CD4-positive, alpha-beta T cell treated with Interleukin-1 beta for 1 hour (primary cell): ENCODE results near the gene PDE9A.

Experiments used
- DNase-seq, 2 donors: peaks; one replicate each; pipeline ENCODE4 v3.0.0-alpha.2; 2020 to 2022

Gene PDE9A

GRCh38 chr21:42745511-42746239 is 92.3 kb downstream of the PDE9A start:
- no peak for DNase-seq

DNA sequence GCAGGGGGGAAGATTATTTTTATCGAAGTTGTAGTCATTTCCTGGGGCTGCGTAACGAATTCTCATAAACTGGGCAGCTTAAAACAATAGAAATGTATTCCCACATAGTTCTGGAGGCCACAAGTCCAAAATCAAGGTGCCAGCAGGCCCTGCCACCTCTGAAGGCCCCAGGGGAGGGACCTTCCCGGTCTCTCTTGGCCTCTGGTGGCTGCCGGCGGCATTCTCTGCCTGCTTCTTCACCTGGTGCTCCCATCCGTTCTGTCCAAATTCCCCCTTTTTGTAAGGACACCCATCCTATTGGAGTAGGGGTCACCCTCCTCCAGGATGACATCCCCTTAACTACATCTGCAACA is 92.8 kb downstream of the PDE9A start:
- no peak for DNase-seq

DNA sequence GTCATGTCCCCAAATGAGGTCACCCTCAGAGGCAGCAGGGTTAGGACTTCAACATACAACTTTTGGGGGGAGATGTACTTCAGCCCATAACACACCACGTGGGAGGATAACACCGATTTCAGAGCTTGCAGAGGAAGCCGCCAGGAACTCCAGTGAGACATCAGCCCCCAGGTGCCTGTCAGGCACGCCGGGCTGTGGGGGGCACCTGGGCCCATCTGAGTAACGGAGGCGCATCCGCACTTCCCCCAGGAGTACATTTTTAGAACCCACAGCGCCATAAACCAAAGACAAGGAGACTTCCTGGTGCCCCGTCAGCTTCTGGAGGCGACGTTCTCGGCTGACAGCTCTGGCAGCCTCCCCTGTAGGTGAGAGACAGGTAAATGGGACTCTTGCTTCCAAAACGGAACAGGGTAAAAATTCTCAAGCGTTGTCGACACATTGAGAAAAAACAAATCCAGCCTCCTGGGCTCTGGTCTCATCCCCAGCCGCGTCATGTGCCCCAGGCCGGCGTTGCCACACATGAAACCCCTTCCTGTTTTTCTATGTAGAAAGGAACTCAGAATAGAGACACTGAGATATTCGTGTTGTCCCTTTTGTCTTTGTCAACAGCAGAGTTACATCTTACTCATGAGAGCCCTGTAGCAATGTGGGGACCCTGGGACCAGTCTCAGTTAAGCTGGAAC is 93.3 kb downstream of the PDE9A start:
- DNase-seq: peak; percentile 55 to 78

GRCh38 chr21:42747276-42747701 is 93.9 kb downstream of the PDE9A start:
- DNase-seq: no peak

DNA sequence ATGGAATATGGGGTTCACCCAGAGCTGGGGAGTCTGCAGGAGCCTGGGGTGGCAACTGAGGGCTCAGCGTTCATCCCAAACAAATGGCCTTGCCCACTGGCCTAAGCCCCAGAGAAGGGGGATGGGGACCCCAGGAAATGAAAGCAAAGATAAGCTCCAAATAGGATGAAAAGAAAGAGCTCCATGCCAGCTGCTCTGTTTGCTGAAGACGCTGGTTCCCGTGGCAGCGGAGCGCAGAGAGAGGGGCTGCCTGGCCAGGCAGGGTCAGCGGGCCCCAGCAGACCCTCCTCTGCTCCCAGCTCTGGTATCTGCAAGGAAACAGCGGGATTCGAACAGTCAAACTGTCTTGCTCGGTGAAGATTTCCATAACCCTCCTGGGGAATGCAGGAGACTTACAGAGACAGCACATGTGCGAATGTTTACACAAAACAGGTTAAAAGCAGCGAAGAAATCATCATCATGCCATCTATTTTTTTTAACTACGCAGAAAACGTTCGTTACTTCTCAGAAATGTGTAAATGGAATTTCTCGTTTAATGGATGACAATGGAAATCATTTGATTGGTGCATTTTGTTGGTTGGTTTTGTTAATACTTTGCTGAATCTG is 94.4 kb downstream of the PDE9A start:
- no peak for DNase-seq

DNA sequence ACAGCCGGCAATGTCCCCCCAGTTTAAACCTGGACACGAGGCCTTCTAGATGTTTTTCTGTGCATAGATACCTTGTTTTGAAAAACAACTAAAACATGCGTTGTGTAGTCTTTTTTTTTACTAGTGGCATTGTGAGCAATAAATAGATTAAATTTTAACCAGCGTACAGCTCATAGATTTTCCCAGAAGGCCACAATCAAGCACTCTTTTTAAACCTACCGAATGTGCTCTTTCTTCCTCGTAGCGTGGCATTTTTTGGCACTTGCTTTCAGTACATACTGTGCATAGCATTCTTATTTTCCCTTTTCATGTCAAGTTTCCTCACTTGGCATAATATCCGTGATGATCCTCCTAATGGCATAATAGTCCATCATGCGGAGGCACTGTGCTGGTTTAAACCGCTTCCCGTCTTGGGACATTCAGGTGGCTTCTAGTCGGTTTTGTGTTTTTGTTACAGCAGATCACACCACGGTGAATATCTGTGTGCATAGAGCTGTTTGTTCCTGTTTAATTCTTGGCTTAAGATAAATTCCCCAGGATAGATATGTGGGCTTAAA is 95.3 kb downstream of the PDE9A start:
- no peak for DNase-seq

GRCh38 chr21:42750737-42751530 is 97.5 kb downstream of the PDE9A start:
- DNase-seq: no peak

DNA sequence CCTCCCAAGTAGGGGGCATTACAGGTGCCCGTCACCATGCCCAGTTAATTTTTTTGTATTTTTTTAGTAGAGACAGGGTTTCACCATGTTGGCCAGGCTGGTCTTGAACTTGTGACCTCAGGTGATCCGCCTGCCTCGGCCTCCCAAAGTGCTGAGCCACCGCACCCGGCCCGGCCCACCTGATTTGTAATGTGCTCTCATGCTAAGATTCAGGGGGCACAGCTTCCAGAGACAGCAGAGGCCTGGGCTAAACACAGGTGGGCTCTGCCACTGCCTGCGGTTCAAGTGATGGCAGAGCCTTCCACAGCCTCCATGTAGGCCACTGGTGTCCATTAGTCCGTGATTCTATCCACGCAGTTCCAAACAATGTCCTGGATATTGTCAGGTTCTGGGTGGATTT is 98.4 kb downstream of the PDE9A start:
- DNase-seq: no peak

DNA sequence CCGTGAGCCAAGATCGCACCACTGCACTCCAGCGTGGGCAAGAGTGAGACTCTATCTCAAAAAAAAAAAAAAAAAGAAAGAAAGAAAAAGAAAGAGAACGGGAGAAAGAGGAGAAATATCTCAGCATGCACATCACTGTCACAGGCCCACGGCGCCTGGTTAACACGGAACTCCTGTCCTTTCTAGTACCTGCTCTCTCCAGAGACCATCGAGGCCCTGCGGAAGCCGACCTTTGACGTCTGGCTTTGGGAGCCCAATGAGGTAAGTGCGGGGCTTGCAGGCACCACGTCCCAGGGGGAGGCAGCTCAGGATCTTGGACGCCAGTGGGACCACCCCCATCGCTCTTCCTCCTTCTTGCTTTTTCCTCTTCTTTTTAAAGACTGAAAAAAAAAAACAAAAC is 100.4 kb downstream of the PDE9A start:
- DNase-seq: no peak

DNA sequence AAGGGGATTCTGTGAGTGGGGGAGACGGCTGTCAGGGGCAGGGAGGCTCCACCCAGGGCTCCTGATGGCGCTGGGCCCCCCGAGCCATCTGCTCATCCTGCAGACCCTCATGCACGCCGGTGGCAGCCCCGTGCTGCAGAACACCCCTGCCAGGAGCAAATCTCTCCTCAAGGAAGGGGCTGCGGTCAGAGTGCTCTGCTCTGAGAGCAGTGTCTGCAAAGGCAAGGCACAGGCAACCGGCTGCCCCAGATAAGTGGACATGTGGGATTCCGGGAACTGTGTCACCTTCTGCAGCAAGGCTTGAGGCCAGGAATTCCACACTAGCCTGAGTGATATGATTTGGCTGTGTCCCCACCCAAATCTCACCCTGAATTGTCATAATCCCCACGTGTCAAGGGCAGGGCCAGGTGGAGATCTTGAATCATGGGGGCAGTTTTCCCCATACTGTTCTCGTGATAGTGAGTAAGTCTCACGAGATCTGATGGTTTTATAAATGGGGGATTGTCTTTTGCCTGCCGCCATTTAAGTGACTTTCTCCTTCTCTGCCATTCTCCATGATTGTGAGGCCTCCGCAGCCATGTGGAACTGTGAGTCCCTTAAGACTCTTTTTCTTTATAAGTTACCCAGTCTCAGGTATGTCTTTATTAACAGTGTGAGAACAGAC is 101.0 kb downstream of the PDE9A start:
- no peak for DNase-seq

- no peak for DNase-seq
Observed at GRCh38 chr21:42755031-42755665, 101.7 kb downstream of the PDE9A start.

DNA sequence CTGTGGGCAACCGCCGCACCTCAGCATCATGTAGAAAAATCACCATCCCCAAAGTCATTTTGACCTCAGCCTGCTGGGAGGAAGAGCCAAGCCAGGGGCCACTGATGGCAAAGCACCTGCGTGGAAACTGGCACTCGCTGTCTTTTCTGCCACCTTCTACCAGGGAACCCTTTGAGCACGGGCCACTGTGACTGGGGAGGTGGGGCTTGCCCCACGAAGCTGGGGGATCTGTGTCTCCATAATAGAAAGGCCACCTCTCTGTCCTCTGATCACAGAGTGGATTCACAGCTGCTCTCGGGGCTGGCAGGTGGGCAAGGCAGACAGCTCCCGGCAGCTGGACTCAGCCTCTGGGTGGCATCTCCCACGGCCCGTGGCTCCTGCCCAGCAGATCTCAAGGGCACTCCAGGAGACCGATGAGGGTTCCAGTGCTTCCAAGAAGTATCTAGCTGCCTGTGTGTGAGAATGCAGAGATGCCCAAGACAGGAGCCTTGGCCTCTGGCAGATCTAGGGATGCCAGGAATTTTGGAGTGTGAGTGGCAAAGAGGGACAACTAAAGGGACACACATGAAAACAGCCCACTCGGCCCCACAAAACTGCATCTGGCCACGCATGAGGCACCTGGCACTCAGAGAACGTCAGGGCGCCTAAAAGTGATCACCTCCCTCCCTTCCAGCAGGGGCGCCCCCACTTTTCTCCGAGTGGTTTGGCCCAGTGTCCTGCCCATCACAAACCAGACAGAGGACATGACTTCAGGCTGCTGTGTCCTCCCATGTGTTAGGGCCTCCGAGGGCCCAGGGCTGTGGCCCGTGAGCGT is 102.6 kb downstream of the PDE9A start:
- DNase-seq: no peak

DNA sequence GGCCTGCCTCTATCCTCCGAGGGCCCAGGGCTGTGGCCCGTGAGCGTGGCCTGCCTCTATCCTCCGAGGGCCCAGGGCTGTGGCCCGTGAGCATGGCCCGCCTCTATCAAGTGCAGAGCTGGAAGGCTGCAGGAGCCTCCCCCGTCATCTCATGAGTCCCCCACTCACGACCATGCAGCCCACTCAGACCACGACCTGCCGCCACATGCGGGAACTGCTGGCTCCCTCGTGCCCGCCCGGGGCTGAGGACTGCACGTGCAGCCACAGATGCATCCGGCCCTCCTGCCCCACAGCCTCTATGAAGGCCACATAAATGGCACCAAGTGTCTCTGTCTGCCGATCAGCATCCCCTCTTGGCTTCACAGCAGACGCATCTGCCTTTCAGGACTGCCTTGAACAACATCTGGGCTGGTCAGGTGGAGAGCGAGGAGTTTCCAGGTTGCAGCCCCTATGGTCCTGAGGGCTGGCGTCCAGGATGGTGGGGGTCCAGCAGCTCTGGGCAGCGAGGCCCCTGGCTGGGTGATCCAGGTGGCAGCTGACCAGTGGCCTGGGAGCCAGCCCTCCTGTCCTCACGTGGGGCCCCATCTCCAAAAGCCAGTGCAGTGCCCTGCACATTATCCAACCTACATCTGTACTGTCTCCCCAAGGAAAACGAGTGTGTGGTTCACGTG is 103.3 kb downstream of the PDE9A start:
- DNase-seq: no peak

GRCh38 chr21:42757422-42757821 is 104.0 kb downstream of the PDE9A start:
- no peak for DNase-seq

GRCh38 chr21:42757826-42758655 is 104.6 kb downstream of the PDE9A start:
- no peak for DNase-seq

- DNase-seq: no peak
Observed at GRCh38 chr21:42758721-42759593, 105.5 kb downstream of the PDE9A start.

- DNase-seq: no peak
Observed at GRCh38 chr21:42759594-42759927, 106.1 kb downstream of the PDE9A start.

DNA sequence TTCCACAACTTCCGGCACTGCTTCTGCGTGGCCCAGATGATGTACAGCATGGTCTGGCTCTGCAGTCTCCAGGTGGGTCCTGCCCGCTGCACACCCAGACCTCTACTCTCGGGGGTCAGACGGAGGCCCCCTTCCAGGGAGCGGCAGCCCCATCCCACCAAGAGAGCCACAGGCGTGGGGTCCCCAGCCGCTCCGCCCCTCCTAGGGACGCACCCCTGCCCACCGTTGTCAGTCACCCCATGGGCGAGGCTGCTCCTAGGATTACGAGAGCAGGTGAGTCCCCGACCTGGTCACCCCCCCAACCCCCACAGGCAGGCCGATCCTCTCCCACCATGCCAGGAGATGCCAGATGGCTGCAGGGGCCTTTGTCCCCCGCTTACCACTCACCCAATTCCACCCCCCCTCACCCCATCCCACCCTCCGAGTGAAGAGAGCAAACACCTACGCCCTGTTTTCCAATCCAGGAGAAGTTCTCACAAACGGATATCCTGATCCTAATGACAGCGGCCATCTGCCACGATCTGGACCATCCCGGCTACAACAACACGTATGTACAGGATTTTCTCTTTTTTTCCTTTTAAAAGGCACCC is 107.0 kb downstream of the PDE9A start:
- no peak for DNase-seq
